Osteoblast (primary cell): Measurements from ENCODE around the gene HEATR9. TPM values are rescaled to one million over a fixed set of nuclear protein-coding genes. Genes with fewer than 3 reads are reported as not detected.

Experiments used
- DNase-seq: peaks from one replicate; pipeline ENCODE4 v3.0.0; 2011; ENCODE audit warnings: low spot score, mixed read lengths; ENCODE audit not compliant: insufficient read length; ENCODE audit errors: missing footprints
- H2AFZ ChIP-seq: 2 replicates; pipeline ENCODE4 v1.6.0; 2011; ENCODE audit warnings: mild to moderate bottlenecking, low read length
- H3K27ac ChIP-seq: 2 replicates; pipeline ENCODE4 v1.5.1; 2011; ENCODE audit warnings: mild to moderate bottlenecking, low read depth, low read length, moderate library complexity
- H3K27me3 ChIP-seq: 2 replicates; pipeline ENCODE4 v1.6.0; 2012; ENCODE audit warnings: mild to moderate bottlenecking, control low read depth, inconsistent platforms, low read length, moderate library complexity; ENCODE audit not compliant: insufficient read depth
- H3K36me3 ChIP-seq: 2 replicates; pipeline ENCODE4 v1.5.1; 2011; ENCODE audit warnings: mild to moderate bottlenecking, low read length, control low read depth, moderate library complexity; ENCODE audit not compliant: insufficient read depth
- H3K4me1 ChIP-seq: 2 replicates; pipeline ENCODE4 v1.5.1; 2011; ENCODE audit warnings: mild to moderate bottlenecking, low read length, control low read depth, moderate library complexity; ENCODE audit not compliant: insufficient read depth
- H3K4me2 ChIP-seq: 2 replicates; pipeline ENCODE4 v1.6.0; 2011; ENCODE audit warnings: mild to moderate bottlenecking, low read length; ENCODE audit not compliant: insufficient read depth
- H3K4me3 ChIP-seq: fragments of 200-600 bp; sonication (generic); 3 replicates; pipeline ENCODE4 v1.5.1; 2012; ENCODE audit warnings: mild to moderate bottlenecking, low read length, inconsistent platforms; ENCODE audit not compliant: insufficient read depth
- H3K79me2 ChIP-seq: 2 replicates; pipeline ENCODE4 v1.6.0; 2012; ENCODE audit warnings: mild to moderate bottlenecking, low read length, control low read depth, inconsistent platforms; ENCODE audit not compliant: insufficient read depth
- H3K9me3 ChIP-seq: 2 replicates; pipeline ENCODE4 v1.5.1; 2011; ENCODE audit warnings: low read depth, low read length, control low read depth
- H4K20me1 ChIP-seq: 2 replicates; pipeline ENCODE4 v1.6.0; 2012; ENCODE audit warnings: mild to moderate bottlenecking, low read length, control low read depth; ENCODE audit not compliant: insufficient read depth
- total RNA-seq: library from RNA; depleted of rRNA; stranded (reverse); fragments of >200 nt; gene quantifications from 2 replicates; pipeline ENCODE4 v1.2.3, GENCODE V29; 2012
- TF ChIP-seq, protein P1 (sequence below): IDR thresholded peaks from 2 replicates; pipeline ENCODE4 v1.5.1; 2011; ENCODE audit warnings: mild to moderate bottlenecking, low read depth, low read length, moderate library complexity; ENCODE audit errors: extremely low read depth

HEATR9 gene
- total RNA-seq, 1 donor: not detected

GRCh38 chr17:35892091-35893035 lies 23.7 kb upstream of the HEATR9 start:
- no peaks in the 10 kb centered on the region for H3K27me3 ChIP-seq
- H2AFZ ChIP-seq: no peak overlapping the region

DNA sequence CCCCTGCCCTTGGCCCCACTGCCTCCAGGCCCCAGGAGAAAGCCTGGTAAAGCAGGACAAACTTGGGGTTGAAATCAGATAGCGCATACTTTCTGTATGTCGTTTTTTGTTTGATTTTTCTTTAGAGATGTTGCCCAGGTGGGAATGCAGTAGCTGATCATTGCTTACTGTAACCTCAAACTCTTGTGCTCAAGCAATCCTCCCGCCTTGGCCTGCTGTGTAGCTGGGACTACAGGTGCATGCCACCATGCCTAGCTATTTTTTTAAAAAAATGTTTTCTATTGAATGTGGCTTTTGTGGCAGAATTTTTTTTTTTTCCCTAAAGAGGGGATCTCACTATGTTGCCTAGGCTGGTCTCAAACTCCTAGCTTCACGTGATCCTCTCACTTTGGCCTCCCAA lies 22.6 kb upstream of the HEATR9 start:
- Histone ChIP-seq H3K4me3 (no peak overlapping the region), H3K9me3 (no peaks in the 10 kb centered on the region), H3K27ac (no peak overlapping the region), H3K27me3 (no peaks in the 10 kb centered on the region), H3K79me2 (no peaks in the 10 kb centered on the region), H3K4me1 (peaks cover 30% of the 10 kb centered on the region), H4K20me1 (no peaks in the 10 kb centered on the region), H2AFZ (no peak overlapping the region), H3K4me2 (no peak overlapping the region), H3K36me3 (no peaks in the 10 kb centered on the region)
- DNase-seq: no peak
- TF ChIP-seq, protein P1, sequence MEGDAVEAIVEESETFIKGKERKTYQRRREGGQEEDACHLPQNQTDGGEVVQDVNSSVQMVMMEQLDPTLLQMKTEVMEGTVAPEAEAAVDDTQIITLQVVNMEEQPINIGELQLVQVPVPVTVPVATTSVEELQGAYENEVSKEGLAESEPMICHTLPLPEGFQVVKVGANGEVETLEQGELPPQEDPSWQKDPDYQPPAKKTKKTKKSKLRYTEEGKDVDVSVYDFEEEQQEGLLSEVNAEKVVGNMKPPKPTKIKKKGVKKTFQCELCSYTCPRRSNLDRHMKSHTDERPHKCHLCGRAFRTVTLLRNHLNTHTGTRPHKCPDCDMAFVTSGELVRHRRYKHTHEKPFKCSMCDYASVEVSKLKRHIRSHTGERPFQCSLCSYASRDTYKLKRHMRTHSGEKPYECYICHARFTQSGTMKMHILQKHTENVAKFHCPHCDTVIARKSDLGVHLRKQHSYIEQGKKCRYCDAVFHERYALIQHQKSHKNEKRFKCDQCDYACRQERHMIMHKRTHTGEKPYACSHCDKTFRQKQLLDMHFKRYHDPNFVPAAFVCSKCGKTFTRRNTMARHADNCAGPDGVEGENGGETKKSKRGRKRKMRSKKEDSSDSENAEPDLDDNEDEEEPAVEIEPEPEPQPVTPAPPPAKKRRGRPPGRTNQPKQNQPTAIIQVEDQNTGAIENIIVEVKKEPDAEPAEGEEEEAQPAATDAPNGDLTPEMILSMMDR: no peak

More at GRCh38 chr17:35892091-35893035, 23.7 kb upstream of the HEATR9 start:
- Histone ChIP-seq H3K4me1 (peaks cover 32% of the 10 kb centered on the region), H3K27ac (peak overlapping the region; percentile 22), H3K79me2 (no peaks in the 10 kb centered on the region), H3K4me3 (no peak overlapping the region), H3K36me3 (no peaks in the 10 kb centered on the region), H4K20me1 (no peaks in the 10 kb centered on the region), H3K4me2 (peak overlapping the region; percentile 23), H3K9me3 (no peaks in the 10 kb centered on the region)
- TF ChIP-seq, protein P1: no peak
- peak; percentile 82 for DNase-seq

DNA sequence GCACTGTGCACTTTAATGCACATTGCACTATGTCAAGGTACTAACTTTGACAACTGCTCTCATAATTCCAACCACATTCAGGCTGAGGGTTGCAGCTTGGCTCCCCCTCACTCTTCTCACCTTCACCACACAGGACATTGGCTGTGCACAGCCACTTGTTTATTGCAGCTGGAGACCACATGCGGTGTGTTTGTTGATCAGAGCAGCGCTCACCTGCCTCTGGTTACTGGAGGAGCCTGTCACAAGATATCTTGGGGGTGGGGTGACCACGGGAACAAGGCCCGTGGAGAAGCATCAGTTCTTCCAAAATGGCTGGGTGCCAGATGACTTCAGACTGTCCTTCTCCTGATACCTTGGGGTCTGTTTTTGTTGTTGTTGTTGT lies 22.1 kb upstream of the HEATR9 start:
- no peak overlapping the region for H3K4me2 ChIP-seq
- no peak overlapping the region for H3K27ac ChIP-seq
- H3K36me3 ChIP-seq: no peaks in the 10 kb centered on the region
- no peaks in the 10 kb centered on the region for H4K20me1 ChIP-seq
- H3K4me1 ChIP-seq: peaks cover 25% of the 10 kb centered on the region
- TF ChIP-seq, protein P1: no peak
- no peaks in the 10 kb centered on the region for H3K9me3 ChIP-seq
- no peak overlapping the region for H2AFZ ChIP-seq
- no peak for DNase-seq
- no peaks in the 10 kb centered on the region for H3K79me2 ChIP-seq
- H3K27me3 ChIP-seq: no peaks in the 10 kb centered on the region
- H3K4me3 ChIP-seq: no peak overlapping the region
